H1 (cell line): Measurements from ENCODE around the gene PHLDA1. TPM values are rescaled to one million over a fixed set of nuclear protein-coding genes. Genes with fewer than 3 reads are reported as not detected.

ENCODE experiments used
- CTCF ChIA-PET: fragments of 300-600 bp; sonication (Branson Sonifier 250); formaldehyde crosslinking; loops from one replicate; lab custom pipeline; 2021; ENCODE audit not compliant: partially characterized antibody; lab: Charles Lee
- POLR2A ChIA-PET: fragments of 300-600 bp; sonication (Branson Sonifier 250); formaldehyde crosslinking; loops from one replicate; lab custom pipeline; 2021; ENCODE audit warnings: inconsistent platforms; ENCODE audit not compliant: partially characterized antibody; lab: Charles Lee
- DNase-seq, 2 experiments: peaks; one replicate each; pipeline versions ENCODE4 v3.0.0 to v3.0.0-alpha.2; 2010 to 2022; ENCODE audit warnings: low spot score in 2 of 2, low read depth in 1 of 2, mixed read lengths in 1 of 2
- FAIRE-seq: peaks from 2 replicates; lab custom pipeline; 2011; peaks lifted over from hg19 to GRCh38; lab: Jason Lieb, UNC
- H2AFZ ChIP-seq: 2 replicates; pipeline ENCODE4 v1.8.1; 2012; ENCODE audit warnings: low read length, inconsistent platforms
- H2AK5ac ChIP-seq: 2 replicates; pipeline ENCODE4 v1.6.1; 2013; ENCODE audit warnings: low read depth, low read length
- H2BK120ac ChIP-seq: replicated peaks from 2 replicates; pipeline ENCODE3; 2013; ENCODE audit warnings: low read depth, low read length, inconsistent platforms
- H2BK12ac ChIP-seq: 2 replicates; pipeline ENCODE4 v1.6.1; 2013; ENCODE audit warnings: low read depth, low read length
- H2BK15ac ChIP-seq: 2 replicates; pipeline ENCODE4 v1.6.1; 2013; ENCODE audit warnings: low read length
- H2BK20ac ChIP-seq: 2 replicates; pipeline ENCODE4 v1.6.1; 2013; ENCODE audit warnings: low read length
- H2BK5ac ChIP-seq: 2 replicates; pipeline ENCODE4 v1.6.1; 2013; ENCODE audit warnings: low read depth, low read length
- H3K14ac ChIP-seq: 2 replicates; pipeline ENCODE4 v1.6.1; 2013; ENCODE audit warnings: inconsistent platforms; ENCODE audit not compliant: insufficient read length
- H3K18ac ChIP-seq: 2 replicates; pipeline ENCODE4 v1.6.1; 2013; ENCODE audit warnings: low read length; ENCODE audit errors: extremely low read depth
- H3K23ac ChIP-seq: 2 replicates; pipeline ENCODE4 v1.6.1; 2013; ENCODE audit warnings: inconsistent platforms; ENCODE audit not compliant: insufficient read length
- H3K23me2 ChIP-seq: 2 replicates; pipeline ENCODE4 v1.6.1; 2013; ENCODE audit warnings: low read depth, low read length
- H3K27ac ChIP-seq: 2 replicates; pipeline ENCODE4 v1.6.1; 2011; ENCODE audit warnings: low read depth, low read length, inconsistent platforms
- H3K27me3 ChIP-seq, 4 experiments: replicated peaks in 1 of 4; 1 replicate in 1 of 4; 2 replicates in 3 of 4; pipeline versions ENCODE4 v1.6.1 to v1.8.1; 2011 to 2013; ENCODE audit warnings: low read length in 3 of 4, mild to moderate bottlenecking in 3 of 4, inconsistent platforms in 2 of 4, mixed read lengths in 2 of 4, moderate library complexity in 1 of 4; ENCODE audit not compliant: control insufficient read depth in 3 of 4, insufficient read depth in 3 of 4; ENCODE audit errors: extremely low read depth in 1 of 4
- H3K36me3 ChIP-seq, 4 experiments: 2 replicates each; pipeline versions ENCODE4 v1.6.1 to v1.8.1; 2011 to 2013; ENCODE audit warnings: mild to moderate bottlenecking in 4 of 4, low read length in 3 of 4, moderate library complexity in 2 of 4, control low read depth in 1 of 4, inconsistent platforms in 1 of 4; ENCODE audit not compliant: insufficient read depth in 4 of 4, control insufficient read depth in 2 of 4
- H3K4ac ChIP-seq: replicated peaks from 2 replicates; pipeline ENCODE3; 2013; ENCODE audit warnings: low read length, low read depth, mixed read lengths, inconsistent platforms; ENCODE audit not compliant: insufficient read length
- H3K4me1 ChIP-seq, 4 experiments: replicated peaks in 1 of 4; 1 replicate in 1 of 4; 2 replicates in 3 of 4; pipeline versions ENCODE4 v1.6.1 to v1.8.1; 2011 to 2013; ENCODE audit warnings: low read length in 3 of 4, inconsistent platforms in 2 of 4, mixed read lengths in 1 of 4; ENCODE audit not compliant: insufficient read depth in 4 of 4, control insufficient read depth in 3 of 4
- H3K4me2 ChIP-seq, 2 experiments: 2 replicates each; pipeline versions ENCODE4 v1.6.1 to v1.8.1; 2011 to 2013; ENCODE audit warnings: low read depth in 2 of 2, low read length in 2 of 2, control low read depth in 1 of 2, inconsistent platforms in 1 of 2, mild to moderate bottlenecking in 1 of 2; ENCODE audit not compliant: insufficient read depth in 1 of 2
- H3K4me3 ChIP-seq, 4 experiments: fragments of 200-600, 300-600 bp in 1 of 4; sonication (generic), shearing (Covaris generic), sonication (Bioruptor Twin) in 1 of 4; 2 replicates each; pipeline versions ENCODE4 v1.5.1 to v1.8.1; 2011 to 2016; ENCODE audit warnings: low read length in 4 of 4, low read depth in 3 of 4, control low read depth in 2 of 4, inconsistent platforms in 2 of 4, mild to moderate bottlenecking in 2 of 4, mixed read lengths in 1 of 4, moderate library complexity in 1 of 4; ENCODE audit not compliant: insufficient read depth in 2 of 4; ENCODE audit errors: extremely low read depth in 1 of 4
- H3K56ac ChIP-seq: replicated peaks from 2 replicates; pipeline ENCODE3; 2013; ENCODE audit warnings: low read depth, mild to moderate bottlenecking, mixed read lengths, low read length, inconsistent platforms; ENCODE audit not compliant: insufficient read length
- H3K79me1 ChIP-seq: 2 replicates; pipeline ENCODE4 v1.6.1; 2013; ENCODE audit warnings: low read depth, low read length, control low read depth
- H3K79me2 ChIP-seq, 2 experiments: 2 replicates each; pipeline versions ENCODE4 v1.6.1 to v1.8.1; 2012 to 2013; ENCODE audit warnings: low read length in 2 of 2, mild to moderate bottlenecking in 2 of 2, inconsistent platforms in 1 of 2; ENCODE audit not compliant: insufficient read depth in 2 of 2, control insufficient read depth in 1 of 2
- H3K9ac ChIP-seq, 4 experiments: replicated peaks in 1 of 4; 1 replicate in 1 of 4; 2 replicates in 3 of 4; pipeline versions ENCODE4 v1.6.1 to v1.8.1; 2011 to 2013; ENCODE audit warnings: low read depth in 3 of 4, low read length in 3 of 4, control low read depth in 2 of 4, mild to moderate bottlenecking in 2 of 4, moderate library complexity in 2 of 4, inconsistent platforms in 1 of 4; ENCODE audit errors: extremely low read depth in 1 of 4
- H3K9me3 ChIP-seq, 2 experiments: 2 replicates each; pipeline versions ENCODE4 v1.6.1 to v1.8.1; 2012 to 2013; ENCODE audit warnings: mild to moderate bottlenecking in 2 of 2, moderate library complexity in 2 of 2, control low read depth in 1 of 2, inconsistent platforms in 1 of 2, low read depth in 1 of 2, low read length in 1 of 2, mixed read lengths in 1 of 2; ENCODE audit not compliant: insufficient read depth in 2 of 2
- H4K20me1 ChIP-seq, 2 experiments: replicated peaks in 1 of 2; 2 replicates each; pipeline versions ENCODE3 to v1.8.1; 2011 to 2013; ENCODE audit warnings: inconsistent platforms in 2 of 2, low read length in 2 of 2, mild to moderate bottlenecking in 1 of 2; ENCODE audit not compliant: insufficient read depth in 2 of 2, control insufficient read depth in 1 of 2
- H4K5ac ChIP-seq: 2 replicates; pipeline ENCODE4 v1.6.1; 2013; ENCODE audit warnings: low read length, low read depth, mixed read lengths, inconsistent platforms; ENCODE audit not compliant: insufficient read length
- H4K8ac ChIP-seq: 2 replicates; pipeline ENCODE4 v1.8.0; 2013; ENCODE audit warnings: mild to moderate bottlenecking, moderate library complexity, low read length, inconsistent platforms; ENCODE audit not compliant: insufficient read depth; ENCODE audit errors: extremely low read depth
- H4K91ac ChIP-seq: replicated peaks from 2 replicates; pipeline ENCODE3; 2013; ENCODE audit warnings: low read length, mixed read lengths, inconsistent platforms; ENCODE audit not compliant: insufficient read length
- NRF1 ChIP-seq: IDR thresholded peaks from 2 replicates; pipeline ENCODE4 v1.6.1; 2011; ENCODE audit warnings: mild to moderate bottlenecking, low read depth, low read length, improper control_type of control experiment
- POLR2A ChIP-seq, 2 experiments: IDR thresholded peaks; 1 replicate in 1 of 2; 2 replicates in 1 of 2; pipeline ENCODE4 v1.6.1; 2011; ENCODE audit warnings: low read depth in 2 of 2, low read length in 2 of 2, mild to moderate bottlenecking in 2 of 2; ENCODE audit errors: control extremely low read depth in 1 of 2
- WGBS, 2 experiments: shearing (Covaris generic) in 1 of 2; methylation state at CpG; one replicate each; pipeline versions ENCODE4 v1.1.6 to v1.1.7; 2013 to 2015; ENCODE audit warnings: low lambda C conversion rate in 2 of 2, mixed read lengths in 2 of 2, inconsistent platforms in 1 of 2, low coverage in 1 of 2, missing lambda C conversion rate in 1 of 2; ENCODE audit not compliant: insufficient replicate concordance in 2 of 2, insufficient coverage in 1 of 2, insufficient read length in 1 of 2; ENCODE audit errors: extremely low coverage in 1 of 2, missing lambda C conversion rate in 1 of 2; 5-methylcytosine and 5-hydroxymethylcytosine counted together
- polyA plus RNA-seq, 7 experiments: library from polyadenylated mRNA; depleted of rRNA in 3 of 7; stranded (reverse) in 5 of 7; unstranded in 2 of 7; fragments of >200 nt in 5 of 7; fragments of 200-250 nt in 2 of 7; gene quantifications; 1 replicate in 5 of 7; 2 replicates in 1 of 7; 4 replicates in 1 of 7; pipeline versions ENCODE4 v1.2.1 to v1.2.3, GENCODE V29; 2011 to 2013; ENCODE audit warnings: missing spikeins in 2 of 7, mixed read lengths in 2 of 7
- total RNA-seq: library from RNA; stranded (reverse); fragmentation: NEBNext Ultra II Directional; extraction: Animal tissue kit (Norgen Biotek cat#: 25700); gene quantifications from 2 replicates; pipeline ENCODE4 v1.2.1, GENCODE V29; 2021
- TF ChIP-seq, protein P1 (sequence below): IDR thresholded peaks from 2 replicates; pipeline ENCODE4 v1.6.1; 2012; ENCODE audit warnings: inconsistent platforms

Gene PHLDA1
- total and polyA plus RNA-seq, 2 of the 8 experiments (the other 6 are each of a cell fraction or from before 2014, with no cell fraction given), result 18.9 to 19.4 TPM

DNA sequence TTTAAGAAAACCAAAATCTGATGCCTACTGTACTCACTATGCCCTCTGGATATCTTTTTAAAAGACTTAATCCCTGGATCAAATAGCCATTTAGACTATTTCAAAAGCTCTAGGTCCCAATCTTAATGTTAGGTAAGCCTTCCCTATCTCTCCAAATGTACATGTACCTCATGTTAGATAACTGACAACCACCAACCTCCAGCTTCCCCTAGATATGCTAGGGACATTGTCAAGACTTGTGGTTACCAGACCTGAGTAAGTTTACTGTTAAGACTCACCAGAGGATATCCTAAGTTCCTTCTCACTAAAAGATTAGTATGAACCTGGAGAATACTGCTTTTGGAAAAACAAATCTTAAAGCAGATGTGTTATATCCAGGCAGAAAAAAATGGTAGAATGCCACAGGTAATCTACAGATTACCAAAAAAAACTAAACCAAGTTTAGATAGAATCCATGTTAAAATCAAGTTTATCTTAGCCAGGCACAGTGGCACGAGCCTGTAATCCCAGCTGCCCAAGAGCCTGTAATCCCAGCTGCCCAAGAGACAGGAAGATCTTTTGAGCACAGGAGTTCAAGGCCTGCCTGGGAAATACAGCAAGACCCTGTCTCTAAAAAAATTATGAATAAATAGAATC, 43.2 kb upstream of the PHLDA1 start:
- Histone ChIP-seq H2BK15ac (no peak overlapping the region), H3K23ac (no peak overlapping the region), H3K14ac (no peak overlapping the region), H4K91ac (no peak overlapping the region), H3K56ac (no peak overlapping the region), H2BK5ac (no peak overlapping the region), H3K4me1 (peaks cover 0 to 10% (median 4%) of the 10 kb centered on the region in 4 experiments; a peak in 6 of 7 replicates), H2AFZ (no peak overlapping the region), H3K27ac (no peak overlapping the region), H3K36me3 (peaks cover 0 to 39% (median 2%) of the 10 kb centered on the region in 4 experiments; a peak in 4 of 8 replicates), H2BK12ac (no peak overlapping the region), H3K9me3 (no peaks in the 10 kb centered on the region), H3K79me2 (peaks cover 73 to 100% of the 10 kb centered on the region in 2 experiments), H3K79me1 (no peaks in the 10 kb centered on the region), H3K4ac (no peak overlapping the region), H4K5ac (no peak overlapping the region), H3K4me3 (no peak overlapping the region), H3K23me2 (no peaks in the 10 kb centered on the region), H4K20me1 (peaks cover 42 to 55% of the 10 kb centered on the region in 2 experiments), H3K9ac (no peak overlapping the region), H3K18ac (no peak overlapping the region), H2BK20ac (no peak overlapping the region), H2BK120ac (no peak overlapping the region), H3K27me3 (no peaks in the 10 kb centered on the region), H3K4me2 (no peak overlapping the region), H4K8ac (no peak overlapping the region), H2AK5ac (no peak overlapping the region)
- ChIA-PET CTCF (interaction anchor here (0.6 to 0.7 kb wide), 3 partner anchors 41 to 84 kb away, joined by 3 read pairs; no protein-coding TSS in a partner anchor), POLR2A (interaction anchor here (1.1 to 2.0 kb wide), 2 partner anchors 9 to 17 kb away, joined by 3 to 10 read pairs; partner anchors contain the start of gene NAP1L1)
- TF ChIP-seq, protein P1, sequence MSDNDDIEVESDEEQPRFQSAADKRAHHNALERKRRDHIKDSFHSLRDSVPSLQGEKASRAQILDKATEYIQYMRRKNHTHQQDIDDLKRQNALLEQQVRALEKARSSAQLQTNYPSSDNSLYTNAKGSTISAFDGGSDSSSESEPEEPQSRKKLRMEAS, result no peak
- no peak for TF ChIP-seq NRF1
- no peak for TF ChIP-seq POLR2A (IDR thresholded peaks at IDR 0.05; ENCODE audit: control extremely low read depth in 1 of 2, low read depth in 2 of 2, low read length in 2 of 2)
- WGBS, 2 experiments, result 100% methylated on average over 1 of the region's 1 CpG; no CpG with 5 or more reads in 1 of the 2 experiments
- no peak for FAIRE-seq
- DNase-seq, result no peak
